SK-N-SH (cell line): ENCODE results near the gene CATSPERE.

Experiments used
- CHD2 ChIP-seq: fragments of 150-350 bp; IDR thresholded peaks from 2 replicates; pipeline ENCODE4 v1.6.1; 2018; ENCODE audit warnings: low read length; ENCODE audit not compliant: partially characterized antibody
- CTCF ChIP-seq: fragments of 200-600 bp; sonication (generic); IDR thresholded peaks from 2 replicates; pipeline ENCODE4 v1.6.1; 2017; ENCODE audit warnings: antibody characterized with exemption, mild to moderate bottlenecking, moderate library complexity
- ELF1 ChIP-seq: IDR thresholded peaks from 2 replicates; pipeline ENCODE4 v1.4.0; 2012
- EZH2phosphoT487 ChIP-seq: fragments of 200-600 bp; sonication (generic); IDR thresholded peaks from 2 replicates; pipeline ENCODE4 v1.6.1; 2017; ENCODE audit warnings: low read depth, mixed run types, mild to moderate bottlenecking, antibody characterized with exemption, moderate library complexity, borderline replicate concordance
- GABPA ChIP-seq: IDR thresholded peaks from 2 replicates; pipeline ENCODE4 v1.4.0; 2012; ENCODE audit warnings: low read depth, mild to moderate bottlenecking
- POLR2AphosphoS5 ChIP-seq: IDR thresholded peaks from 2 replicates; pipeline ENCODE4 v1.6.1; 2012; ENCODE audit warnings: low read depth, low read length
- REST ChIP-seq: IDR thresholded peaks from 2 replicates; pipeline ENCODE4 v1.6.1; 2012; ENCODE audit warnings: mild to moderate bottlenecking, low read depth, low read length, moderate library complexity
- RXRA ChIP-seq: IDR thresholded peaks from 2 replicates; pipeline ENCODE4 v1.4.0; 2012; ENCODE audit warnings: low read depth, mild to moderate bottlenecking, borderline replicate concordance
- SMC3 ChIP-seq: IDR thresholded peaks from 2 replicates; pipeline ENCODE4 v1.6.1; 2012; ENCODE audit warnings: low read depth, low read length, improper control_type of control experiment
- TEAD4 ChIP-seq: IDR thresholded peaks from 2 replicates; pipeline ENCODE4 v1.4.0; 2012; ENCODE audit warnings: mild to moderate bottlenecking, borderline replicate concordance; ENCODE audit not compliant: insufficient read depth
- USF1 ChIP-seq: IDR thresholded peaks from 2 replicates; pipeline ENCODE4 v1.4.0; 2012; ENCODE audit warnings: low read depth, borderline replicate concordance
- USF2 ChIP-seq: fragments of 150-350 bp; IDR thresholded peaks from 2 replicates; pipeline ENCODE4 v1.6.1; 2017; ENCODE audit warnings: antibody characterized with exemption, low read length, low read depth, borderline replicate concordance
- YY1 ChIP-seq: IDR thresholded peaks from 2 replicates; pipeline ENCODE4 v1.4.0; 2012; ENCODE audit warnings: low read depth, mild to moderate bottlenecking
- ZBTB33 ChIP-seq: IDR thresholded peaks from 2 replicates; pipeline ENCODE4 v1.4.0; 2012; ENCODE audit warnings: low read depth, borderline replicate concordance

GRCh38 chr1:244583358-244583982, 122.4 kb downstream of the CATSPERE start:
- no peak for TF ChIP-seq ZBTB33
- no peak for TF ChIP-seq EZH2phosphoT487
- TF ChIP-seq SMC3, result no peak
- TF ChIP-seq CTCF, result no peak
- TF ChIP-seq TEAD4, result no peak
- TF ChIP-seq POLR2AphosphoS5, result no peak
- TF ChIP-seq RXRA, result no peak
- no peak for TF ChIP-seq ELF1
- no peak for TF ChIP-seq REST
- TF ChIP-seq CHD2, result no peak
- TF ChIP-seq YY1, result no peak
- TF ChIP-seq USF1, result no peak
- no peak for TF ChIP-seq USF2
- TF ChIP-seq GABPA, result no peak
